ENCODE data around the gene ECSCR. TPM values are rescaled to one million over a fixed set of nuclear protein-coding genes. Genes with fewer than 3 reads are reported as not detected.

The ECSCR gene
- total RNA-seq, 1 donor: not detected

DNA sequence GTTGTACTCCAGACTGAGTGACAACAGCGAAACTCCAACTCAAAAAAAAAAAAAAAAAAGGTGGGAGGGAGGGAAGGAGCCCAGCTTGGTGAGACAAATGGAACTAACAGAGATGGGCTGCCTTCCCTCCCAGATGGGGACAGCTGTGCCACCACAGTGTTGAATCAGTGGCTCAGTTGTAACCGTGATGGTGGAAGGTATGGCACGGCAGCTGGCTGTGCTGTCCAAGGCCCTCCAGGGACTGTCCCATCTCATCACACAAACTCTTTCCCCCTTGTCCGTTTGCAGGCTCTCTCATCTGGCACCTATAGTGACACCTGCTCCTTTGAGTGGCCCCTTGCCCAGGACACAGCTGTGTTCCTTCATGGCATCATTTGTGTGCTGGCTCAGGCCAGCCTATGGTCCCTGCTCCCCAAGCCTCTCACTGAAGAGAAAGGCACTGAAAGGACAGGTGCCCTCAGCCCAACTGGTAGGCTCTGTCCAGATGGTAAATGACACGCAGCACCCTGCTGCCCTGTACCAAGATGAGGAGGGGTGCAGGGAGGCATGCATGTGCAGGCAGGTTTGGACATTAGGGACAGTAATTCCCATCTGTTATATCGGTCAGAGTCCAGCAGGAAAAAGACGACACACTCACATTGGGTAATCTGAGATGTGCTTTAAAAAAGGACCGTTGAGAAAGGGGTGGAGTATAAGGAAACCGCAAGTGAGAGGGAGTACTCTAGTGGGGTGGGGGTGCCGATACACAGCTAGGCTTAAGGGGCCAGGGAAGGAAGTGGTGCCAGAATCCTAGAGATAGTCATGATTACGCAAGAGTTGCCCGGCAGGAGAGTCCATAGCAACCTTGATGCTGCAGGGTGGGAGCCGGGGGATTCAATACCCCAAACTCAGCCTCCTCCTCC, 12.6 kb upstream of the ECSCR start:
- peak in 2 of 3 donors; percentile 83 to 93 for DNase-seq (ENCODE audit: low read depth in 2 of 3, low spot score in 2 of 3)

DNA sequence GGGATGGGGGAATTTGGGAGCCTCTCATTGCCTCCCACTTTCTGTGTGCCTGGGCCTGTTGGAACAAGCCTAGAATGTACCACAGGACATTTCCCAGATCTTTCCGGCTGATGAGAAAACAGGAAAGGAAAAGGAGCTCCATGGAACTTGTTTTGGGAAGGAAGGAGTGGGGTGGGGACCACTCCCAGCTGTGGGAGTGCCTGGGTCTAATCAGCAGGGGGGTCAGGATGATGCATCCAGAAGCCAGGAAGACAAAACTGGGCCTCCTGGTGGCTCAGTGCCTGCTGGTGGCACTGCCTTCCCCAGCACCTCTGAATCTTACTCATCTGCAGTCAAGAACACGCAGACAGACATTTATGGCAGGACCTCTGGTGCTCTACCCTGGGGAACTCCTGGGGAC, 11.0 kb upstream of the ECSCR start:
- no peak for DNase-seq (ENCODE audit: low read depth in 2 of 3, low spot score in 2 of 3)

DNA sequence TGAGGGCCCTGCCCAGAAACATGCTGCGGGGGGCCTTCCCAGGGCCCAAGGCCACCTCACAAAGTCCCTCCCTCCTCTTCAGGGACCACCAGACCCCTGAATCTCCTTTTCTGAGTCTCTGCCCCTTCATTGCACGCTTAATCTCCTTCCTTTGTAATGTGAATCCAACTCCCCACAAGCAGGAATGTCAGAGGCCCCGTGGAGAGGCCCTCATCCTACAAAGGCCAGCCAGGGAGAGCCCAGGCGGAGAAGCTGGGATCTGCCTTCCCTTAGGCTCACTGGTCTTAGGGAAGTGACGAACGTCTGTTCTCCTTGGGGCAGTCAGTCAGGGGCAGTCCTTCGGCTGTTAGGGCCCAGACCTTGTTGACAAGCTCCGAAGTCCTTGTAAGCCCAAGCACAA, 10.6 kb upstream of the ECSCR start:
- no peak for DNase-seq (ENCODE audit: low read depth in 2 of 3, low spot score in 2 of 3)

DNA sequence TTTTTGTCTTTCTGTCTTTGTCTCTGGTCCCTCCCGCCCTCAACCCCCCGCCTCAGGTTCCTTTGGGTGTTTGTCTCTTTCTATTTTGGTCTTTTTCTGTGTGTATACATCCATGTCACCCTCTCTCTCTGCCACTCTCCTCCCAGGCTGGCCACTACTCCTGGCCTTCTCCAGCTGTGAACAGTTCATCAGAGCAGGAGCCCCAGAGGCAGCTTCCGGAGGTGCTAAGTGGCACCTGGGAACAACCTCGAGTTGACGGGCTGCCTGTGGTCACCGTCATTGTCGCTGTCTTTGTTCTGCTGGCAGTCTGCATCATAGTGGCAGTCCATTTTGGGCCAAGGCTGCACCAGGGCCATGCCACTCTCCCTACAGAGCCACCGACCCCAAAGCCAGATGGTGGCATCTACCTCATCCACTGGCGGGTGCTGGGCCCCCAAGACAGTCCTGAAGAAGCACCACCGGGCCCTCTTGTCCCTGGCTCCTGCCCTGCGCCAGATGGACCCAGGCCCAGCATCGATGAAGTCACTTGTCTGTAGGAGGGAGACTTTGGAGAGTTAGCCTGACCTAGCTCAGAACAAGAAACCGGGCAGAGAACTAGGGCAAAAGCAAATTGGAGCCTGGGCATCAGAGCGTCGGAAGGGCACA, 10.0 kb upstream of the ECSCR start:
- no peak for DNase-seq (ENCODE audit: low read depth in 2 of 3, low spot score in 2 of 3)

DNA sequence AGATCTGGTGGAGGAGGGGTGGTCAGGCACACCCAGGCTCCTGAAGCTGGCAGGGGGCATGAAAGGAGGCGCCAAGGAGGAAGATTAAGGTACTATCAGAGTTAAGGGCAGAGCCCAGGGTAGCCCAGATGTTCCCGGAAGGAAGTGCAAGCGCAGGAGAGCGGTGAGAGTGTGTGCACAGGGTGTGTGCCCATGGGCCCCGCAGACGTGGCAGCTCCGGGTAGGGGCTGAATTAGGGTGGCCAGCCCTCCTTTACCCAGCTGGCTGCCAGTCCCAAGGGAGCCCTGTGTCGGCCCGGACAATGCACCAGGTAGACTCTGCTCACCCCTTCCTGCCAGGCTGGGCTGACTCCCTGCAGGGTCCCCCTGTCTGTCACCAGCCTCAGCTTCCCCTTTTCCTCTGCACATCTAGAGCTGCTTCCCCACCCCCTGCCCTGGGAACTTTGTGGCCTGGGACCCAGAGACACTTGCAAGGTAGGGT, 8.3 kb upstream of the ECSCR start, which contains the start of gene SMIM33:
Gene SMIM33, plus strand, starts transcription at position 184 of the 480 bp plus-strand sequence. Its CDS starts 118 bp downstream, at position 302.
- peak in 2 of 3 donors; percentile 43 to 53 for DNase-seq (ENCODE audit: low read depth in 2 of 3, low spot score in 2 of 3)

DNA sequence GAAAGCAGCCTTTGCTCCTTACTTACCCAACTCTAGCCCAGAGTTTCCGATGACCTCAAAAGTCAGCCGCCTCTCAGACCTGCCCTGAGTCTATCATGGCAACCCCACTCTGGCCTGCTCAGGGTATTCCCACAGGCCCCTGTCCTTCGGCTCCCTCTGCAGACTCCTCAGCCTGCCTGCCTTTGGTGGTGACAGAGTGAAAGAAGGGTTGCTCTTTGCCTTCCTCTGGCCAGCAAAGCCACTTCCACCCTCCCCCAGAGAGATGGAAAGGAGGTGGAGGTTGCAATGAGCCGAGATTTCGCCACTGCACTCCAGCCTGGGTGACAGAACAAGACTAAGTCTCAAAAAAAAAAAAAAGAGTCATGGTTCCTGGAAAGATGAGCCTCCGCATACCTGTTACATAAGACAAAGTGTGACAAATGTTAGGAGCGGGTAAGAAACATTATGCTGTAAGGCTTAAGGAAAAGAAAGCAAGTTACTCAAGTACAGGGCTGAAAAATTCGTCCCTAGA, 5.9 kb upstream of the ECSCR start:
- DNase-seq (ENCODE audit: low read depth in 2 of 3, low spot score in 2 of 3): peak in 1 of 3 donors; percentile 18

DNA sequence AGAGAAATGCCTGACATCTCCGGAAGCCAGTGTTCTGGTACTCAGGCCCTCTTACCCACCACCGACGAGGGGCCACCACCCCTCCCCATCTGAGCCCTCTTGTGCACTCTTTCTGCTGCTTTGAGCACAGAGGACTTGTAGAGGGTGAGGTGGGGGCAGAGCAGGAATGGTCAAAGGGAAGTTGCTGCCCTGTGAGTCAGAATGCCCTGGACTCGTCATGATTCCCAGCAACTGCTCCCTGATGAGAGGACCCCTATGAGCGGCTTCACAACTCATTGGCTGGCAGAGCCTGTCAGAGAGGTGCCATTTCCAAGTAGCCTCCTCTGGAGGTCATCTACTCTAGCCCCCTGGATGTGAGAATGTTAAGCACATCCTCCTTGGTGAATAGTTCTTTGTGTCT, 845 bp downstream of the ECSCR start:
- no peak for DNase-seq (ENCODE audit: low read depth in 2 of 3, low spot score in 2 of 3)

DNA sequence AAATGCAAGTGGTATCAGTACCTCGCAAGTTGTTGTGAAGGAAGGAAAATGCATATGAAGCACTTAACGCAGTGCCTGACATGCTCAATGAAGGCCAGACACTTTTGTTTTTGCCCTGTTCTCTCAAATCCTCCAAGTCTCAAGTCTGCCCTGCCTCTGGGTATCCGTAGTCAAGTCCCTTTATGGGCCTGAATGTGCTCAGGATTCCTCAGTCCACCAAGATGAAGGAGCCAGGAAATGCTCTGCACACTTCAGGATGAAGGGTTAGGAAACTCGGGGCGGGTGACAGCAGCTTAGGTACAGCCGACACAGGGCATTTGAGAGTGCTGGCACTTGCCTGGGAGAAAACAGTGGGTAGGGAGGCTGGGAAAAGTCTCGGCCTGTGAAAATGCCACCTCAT, 1.4 kb downstream of the ECSCR start:
- no peak for DNase-seq (ENCODE audit: low read depth in 2 of 3, low spot score in 2 of 3)

DNA sequence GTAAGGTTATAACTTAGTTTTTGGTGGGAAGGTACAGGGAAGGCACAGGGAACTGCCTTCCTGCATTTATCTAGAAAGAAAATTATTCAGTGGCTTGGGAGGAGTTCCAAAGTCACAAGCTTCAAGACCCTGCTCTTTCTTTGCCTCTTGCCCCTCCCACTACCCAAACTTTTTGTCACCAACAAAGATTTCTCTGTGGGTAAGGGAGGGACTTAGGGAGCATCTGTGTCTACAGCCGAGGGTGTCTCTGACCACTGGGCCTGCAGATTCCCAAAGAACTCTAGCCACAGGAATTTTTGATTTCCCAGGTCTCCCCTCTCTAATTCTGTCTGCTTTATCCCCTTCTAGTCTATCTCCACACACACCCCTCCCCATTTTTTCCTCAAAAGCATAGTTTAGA, 2.1 kb downstream of the ECSCR start:
- DNase-seq (ENCODE audit: low read depth in 2 of 3, low spot score in 2 of 3): no peak

DNA sequence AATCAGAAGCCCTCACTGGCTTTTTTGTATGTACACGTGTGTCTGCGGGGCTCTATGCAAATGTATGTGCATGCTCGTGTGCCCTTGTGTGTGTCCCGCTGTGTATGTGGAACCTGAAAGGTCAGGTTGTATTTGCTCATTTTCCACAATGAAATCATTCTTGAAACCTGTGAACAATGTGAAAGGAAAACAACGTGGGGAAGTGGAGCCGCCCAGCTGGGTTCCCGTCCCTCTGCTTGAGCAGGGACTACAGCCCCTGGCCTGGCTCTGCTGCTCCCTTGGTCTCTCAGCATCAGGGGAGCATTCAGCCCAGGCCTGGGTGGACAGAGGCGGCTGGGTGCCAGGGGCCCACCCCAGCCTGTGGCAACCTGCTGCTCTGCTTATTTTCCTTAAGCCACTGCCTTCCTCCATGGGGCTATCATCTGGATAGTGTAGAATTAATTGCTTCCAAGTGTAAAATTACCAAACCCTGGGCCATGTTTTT, 3.0 kb downstream of the ECSCR start:
- DNase-seq (ENCODE audit: low read depth in 2 of 3, low spot score in 2 of 3): no peak

DNA sequence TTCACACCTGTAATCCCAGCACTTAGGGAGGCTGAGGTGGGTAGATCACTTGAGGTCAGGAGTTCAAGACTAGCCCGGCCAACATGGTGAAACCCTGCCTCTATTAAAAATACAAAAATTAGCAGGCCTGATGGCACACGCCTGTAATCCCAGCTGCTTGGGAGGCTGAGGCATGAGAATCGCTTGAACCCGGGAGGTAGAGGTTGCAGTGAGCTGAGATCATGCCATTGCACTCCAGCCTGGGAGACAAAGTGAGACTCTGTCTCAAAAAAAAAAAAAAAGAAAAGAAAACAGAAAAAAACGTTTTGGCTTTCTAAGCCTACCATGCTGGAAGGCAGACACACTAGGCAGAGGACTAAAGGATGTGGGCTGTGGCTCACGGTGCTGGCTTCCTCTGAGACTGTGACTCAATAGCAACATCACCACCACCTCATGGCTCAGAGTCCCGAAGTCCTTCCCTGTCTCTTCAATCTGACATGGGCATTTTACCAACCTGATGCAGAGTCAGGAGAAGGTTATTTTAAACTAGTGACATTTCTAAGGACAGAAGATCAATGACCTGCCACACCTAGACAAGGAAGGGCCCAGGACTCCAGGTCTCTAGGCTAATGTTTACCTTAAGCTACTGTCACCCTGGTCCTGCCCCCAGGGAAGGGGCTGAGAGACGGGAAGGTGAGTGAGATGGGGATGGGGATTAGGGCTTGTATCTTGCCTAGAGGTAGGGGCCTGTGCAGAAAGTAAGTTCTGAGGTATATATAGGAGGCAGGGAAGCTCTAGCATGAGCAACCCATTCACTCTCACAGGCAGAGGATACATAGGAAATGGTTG, 3.7 kb downstream of the ECSCR start:
- DNase-seq (ENCODE audit: low read depth in 2 of 3, low spot score in 2 of 3): peak; percentile 60 to 89 (median 86)

DNA sequence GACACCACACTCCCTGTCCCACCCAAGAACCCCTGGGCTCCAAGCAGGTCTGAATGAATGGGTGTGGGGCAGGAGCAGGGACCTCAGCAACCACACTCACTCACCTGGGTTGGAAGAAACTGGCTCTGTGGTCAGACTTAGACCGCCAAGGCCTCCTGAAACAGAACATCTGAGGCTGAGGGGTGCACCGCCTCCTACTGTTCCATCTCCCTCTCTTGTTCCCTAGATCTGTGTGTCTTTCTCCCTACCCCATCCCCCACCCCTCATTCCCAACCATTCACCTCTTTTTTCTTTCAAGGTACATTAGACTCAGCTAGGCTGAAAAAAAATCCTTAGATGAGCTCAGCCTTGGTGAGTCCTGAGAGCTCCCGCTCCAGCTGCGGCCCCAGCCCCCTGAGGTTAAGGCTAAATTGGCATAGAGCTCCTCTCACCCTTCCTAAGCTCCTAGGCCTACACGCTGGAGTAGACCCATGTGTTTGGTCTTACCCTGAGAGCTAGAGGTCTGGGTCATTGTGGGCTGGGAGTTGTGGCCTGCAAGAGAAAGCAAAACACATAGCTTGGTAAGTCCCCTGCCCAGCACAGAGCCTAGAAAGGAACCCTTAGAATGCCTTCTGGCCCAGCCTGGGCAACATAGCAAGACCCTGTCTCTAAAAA, 4.8 kb downstream of the ECSCR start:
- DNase-seq (ENCODE audit: low read depth in 2 of 3, low spot score in 2 of 3): no peak

DNA sequence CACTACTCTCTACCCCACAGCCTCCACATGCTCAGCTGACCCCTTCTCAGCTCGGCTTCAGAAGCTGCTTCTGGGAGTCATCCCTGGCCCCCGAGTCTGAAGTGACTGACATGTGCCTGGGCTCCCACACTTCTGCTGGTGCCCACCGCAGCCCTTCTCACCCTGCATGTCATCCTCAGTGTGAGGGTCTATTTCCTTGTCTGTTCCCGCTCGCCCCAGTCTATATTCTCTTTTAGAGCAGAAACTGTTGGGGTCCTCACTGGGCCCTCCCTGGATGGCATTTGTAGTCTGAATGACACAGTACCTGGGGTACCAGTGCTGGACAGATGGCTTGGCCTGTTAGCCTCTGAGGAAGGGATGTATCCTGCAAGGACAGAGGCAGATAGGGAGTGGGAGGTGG, 5.3 kb downstream of the ECSCR start:
- no peak for DNase-seq (ENCODE audit: low read depth in 2 of 3, low spot score in 2 of 3)

DNA sequence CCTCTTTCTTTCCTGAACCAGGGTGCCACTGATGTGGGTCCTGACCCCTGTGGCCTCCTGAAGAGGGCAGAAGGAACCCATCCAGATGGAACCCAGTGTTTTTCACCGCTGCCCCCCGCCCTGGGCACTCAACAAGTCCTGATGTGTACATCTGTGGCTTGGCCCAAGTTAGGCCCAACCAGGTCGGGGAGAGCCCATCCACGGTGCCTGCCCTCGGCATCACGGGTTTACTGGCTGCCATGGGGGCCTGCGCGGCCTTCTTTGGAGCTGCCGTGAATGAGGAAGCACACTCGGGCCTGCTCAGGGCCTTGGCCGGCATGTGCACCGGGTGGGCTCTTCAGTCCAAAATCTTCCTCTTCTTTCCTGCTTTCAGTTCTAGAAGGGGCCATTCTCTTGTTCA, 5.8 kb downstream of the ECSCR start:
- no peak for DNase-seq (ENCODE audit: low read depth in 2 of 3, low spot score in 2 of 3)

DNA sequence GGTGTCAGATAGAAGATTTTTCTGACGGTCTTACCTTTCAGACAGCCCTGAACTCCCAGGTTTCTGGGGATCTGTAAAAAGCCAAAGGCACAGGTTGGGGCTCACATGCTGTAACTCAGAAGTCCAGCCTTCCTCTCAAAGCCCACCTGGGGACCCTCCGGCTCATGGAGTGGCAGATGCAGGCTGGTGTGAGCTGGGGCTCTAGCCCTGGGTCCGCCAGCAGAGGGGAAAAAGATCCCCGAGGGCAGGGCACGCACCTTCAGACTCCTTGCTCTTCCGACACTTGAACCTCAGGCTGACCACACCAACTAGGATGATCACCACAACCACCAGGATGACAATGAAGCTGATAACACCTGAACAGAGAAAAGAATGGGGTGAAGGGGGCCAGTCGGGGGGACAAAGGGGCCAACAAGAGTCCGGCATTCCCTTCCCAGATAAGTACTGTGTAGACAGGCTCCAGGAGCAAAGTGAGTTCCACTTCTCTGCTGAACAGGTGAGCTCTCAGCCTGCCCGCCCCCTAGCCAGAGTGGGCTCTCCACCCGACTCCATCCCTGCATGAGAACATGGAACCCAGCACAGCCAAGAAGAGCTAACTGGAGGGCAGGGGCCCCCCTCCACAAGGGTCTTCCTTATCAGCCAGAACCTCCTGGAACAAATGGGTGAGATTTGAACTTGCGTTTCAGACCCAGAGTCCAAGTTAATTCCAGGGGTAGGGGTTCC, 7.8 kb downstream of the ECSCR start:
- no peak for DNase-seq (ENCODE audit: low read depth in 2 of 3, low spot score in 2 of 3)

DNA sequence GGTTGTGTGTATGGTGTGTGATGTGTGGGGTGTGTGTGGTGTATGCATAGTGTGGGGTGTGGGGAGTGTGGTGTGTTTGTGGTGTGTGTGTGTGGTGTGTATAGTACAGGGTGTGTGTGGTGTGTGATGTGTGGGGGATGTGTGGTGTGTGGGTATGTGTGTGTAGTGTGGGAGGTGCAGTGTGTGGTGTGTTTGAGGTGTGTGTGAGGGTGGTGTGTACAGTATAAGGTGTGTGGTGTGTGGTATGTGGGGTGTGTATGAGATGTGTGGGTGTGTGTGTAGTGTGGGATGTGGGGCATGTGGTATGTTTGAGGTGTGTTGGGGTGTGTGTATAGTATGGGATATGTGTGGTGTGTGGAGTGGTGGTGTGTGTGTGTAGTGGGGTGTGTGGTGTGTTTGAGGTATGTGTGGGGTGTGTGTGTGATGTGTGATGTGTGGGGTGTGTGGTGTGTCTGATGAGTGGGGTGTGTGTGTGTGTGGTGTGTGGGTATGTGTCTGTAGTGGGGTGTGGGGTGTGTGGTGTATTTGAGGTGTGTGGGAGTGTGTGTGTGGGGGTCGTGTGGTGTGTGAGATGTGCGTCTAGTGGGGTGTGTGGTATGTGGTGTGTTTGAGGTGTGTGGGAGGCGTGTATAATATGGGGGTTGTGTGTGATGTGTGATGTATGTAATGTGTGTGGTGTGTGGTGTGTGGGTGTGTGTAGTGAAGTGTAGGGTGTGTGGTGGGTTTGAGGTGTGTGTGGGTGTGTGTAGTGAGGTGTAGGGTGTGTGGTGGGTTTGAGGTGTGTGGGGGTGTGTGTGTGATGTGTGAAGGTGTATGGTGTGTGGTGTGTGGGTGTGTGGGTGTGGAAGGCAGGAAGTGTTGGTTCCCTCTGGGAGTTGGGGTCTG, 8.6 kb downstream of the ECSCR start:
- no peak for DNase-seq (ENCODE audit: low read depth in 2 of 3, low spot score in 2 of 3)

DNA sequence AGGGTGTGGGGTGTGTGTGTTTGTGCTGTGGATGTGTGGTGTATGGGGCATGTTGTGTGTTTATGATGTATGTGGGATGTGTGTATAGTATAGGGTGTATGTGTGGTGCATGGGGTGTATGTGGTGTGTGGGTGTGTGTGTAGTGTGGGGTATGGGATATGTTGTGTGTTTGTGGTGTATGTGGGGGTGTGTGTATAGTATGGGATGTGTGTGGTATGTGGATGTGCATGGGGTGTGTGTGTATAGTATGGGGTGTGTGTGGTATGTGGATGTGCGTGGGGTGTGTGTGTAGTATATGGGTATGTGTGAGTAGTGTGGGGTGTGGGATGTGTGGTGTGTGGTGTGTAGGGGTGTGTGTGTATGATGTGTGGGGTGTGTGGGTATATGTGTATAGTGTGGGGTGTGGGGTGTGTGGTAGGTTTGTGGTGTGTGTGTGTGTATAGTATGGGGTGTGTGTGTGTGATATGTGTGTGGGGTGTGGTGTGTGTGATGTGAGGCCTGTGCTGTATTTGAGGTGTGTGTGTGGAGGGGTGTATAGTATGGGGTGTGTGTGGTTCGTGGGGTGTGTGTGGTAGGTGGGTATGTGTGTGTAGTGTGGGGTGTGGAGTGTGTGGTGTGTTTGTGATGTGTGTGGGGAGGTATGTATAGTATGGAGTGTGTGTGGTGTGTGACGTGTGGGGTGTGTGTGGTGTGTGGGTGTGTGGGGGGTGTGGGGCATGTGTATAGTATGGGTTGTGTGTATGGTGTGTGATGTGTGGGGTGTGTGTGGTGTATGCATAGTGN, 10.5 kb downstream of the ECSCR start:
- DNase-seq (ENCODE audit: low read depth in 2 of 3, low spot score in 2 of 3): no peak

DNA sequence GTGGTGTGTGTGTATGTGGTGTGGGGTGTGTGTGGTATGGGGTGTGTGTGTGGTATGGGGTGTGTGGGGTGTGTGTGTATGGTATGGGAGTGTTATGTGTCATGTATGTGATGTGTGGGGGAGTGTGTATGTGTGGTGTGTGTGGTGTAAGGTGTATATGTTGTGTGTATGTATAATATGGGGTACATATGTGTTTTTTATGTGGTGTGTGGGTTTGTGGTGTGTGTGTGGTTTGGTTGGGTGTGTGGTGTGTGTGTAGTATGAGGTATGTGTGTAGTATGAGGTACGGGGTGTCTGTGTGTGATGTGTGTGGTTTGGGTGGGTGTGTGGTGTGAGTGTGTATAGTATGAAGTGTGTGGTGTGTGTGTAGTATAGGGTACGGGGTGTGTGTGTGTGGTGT, 11.4 kb downstream of the ECSCR start:
- no peak for DNase-seq (ENCODE audit: low read depth in 2 of 3, low spot score in 2 of 3)

Data from hematopoietic multipotent progenitor cell (in vitro differentiated cells).